Stimulated activated CD8-positive, alpha-beta memory T cell treated with anti-CD3 and anti-CD28 coated beads, Interleukin-4, amount 100 ng/mL, for 24 hours (primary cell): ENCODE results near the gene AKAP9.
A peak's percentile ranks its signal among the peaks of the same experiment; 100 is the strongest.
"Not testable (repeated sequence)": the region's sequence is repeated elsewhere in the genome, so short reads cannot be mapped to it uniquely, and the experiment has no call there.

Experiments
- DNase-seq: peaks from one replicate; pipeline ENCODE4 v3.0.0-alpha.2; 2020; ENCODE audit warnings: low read depth

Gene AKAP9

GRCh38 chr7:92064438-92065029, 123.9 kb downstream of the AKAP9 start:
- DNase-seq, result no peak

DNA sequence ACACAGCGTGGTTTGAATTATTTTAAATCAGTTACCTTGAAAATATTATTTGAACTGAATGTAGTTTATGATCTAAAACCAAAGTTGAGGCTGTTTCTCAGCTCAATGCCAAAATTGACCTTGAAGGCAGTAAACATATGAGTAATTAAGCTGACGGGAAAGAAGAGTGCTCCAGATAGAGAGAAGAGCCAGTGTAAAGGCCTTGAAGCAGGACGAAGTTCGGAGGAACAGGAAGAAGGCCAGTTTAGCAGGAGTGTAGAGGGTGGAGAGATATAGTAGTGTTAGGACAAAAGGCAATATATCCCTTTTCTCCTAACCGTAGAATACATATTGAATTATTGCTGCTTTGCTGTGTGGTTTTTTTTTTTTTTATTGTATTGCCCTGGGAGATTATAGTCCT, 130.4 kb downstream of the AKAP9 start:
- no peak for DNase-seq

GRCh38 chr7:92072121-92072520, 131.5 kb downstream of the AKAP9 start:
- no peak for DNase-seq

DNA sequence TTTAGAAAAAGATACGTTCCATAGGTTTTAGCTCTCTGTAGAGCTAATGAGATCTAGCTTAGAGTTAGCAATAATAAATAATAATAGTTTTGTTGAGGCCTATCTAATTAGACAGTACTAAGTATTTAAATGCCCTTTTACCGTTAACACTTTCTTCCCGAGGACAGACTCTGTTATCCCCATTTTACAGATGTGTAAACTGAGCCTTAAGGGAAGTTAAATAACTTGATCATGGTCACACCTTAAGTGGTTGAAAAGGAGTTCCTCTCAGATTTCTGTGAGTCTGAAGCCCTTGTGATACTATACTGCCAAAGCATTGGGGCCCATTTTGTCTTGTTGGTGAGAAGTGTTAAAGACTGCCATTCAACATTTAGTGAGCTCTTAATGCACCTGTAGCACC, 132.0 kb downstream of the AKAP9 start:
- no peak for DNase-seq

DNA sequence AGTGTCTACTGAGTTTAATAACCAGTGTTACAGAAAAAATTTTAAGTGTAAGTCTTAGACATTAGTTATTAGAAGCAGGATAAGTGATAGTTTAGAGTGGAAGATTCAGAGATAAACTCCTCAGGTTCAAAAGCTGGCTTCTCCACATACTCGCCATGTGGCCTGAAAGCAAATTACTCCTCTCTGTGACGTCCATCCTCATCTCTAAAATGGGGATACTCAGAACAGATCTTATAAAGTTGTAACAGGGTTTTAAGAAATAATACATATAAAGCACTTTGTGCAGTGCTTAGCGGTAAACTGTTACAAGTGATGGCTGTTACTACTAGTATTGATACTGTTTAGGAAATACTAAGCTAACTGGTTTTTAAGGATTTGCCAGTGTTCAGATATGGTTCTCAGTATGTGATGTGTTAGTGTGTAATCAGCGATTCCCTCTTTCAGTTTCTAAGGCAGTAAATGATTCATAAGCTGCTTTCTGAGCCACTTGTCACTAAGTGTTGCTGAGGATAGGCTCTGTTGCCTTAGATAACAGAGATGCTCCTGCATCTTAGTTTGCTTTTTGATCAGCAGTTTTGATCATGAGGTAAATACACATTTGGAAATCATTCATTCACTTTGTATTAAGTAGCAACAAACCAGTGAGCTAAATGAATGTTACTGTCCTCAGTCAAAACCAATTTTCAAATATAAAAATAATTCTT, 134.9 kb downstream of the AKAP9 start:
- DNase-seq, result no peak

DNA sequence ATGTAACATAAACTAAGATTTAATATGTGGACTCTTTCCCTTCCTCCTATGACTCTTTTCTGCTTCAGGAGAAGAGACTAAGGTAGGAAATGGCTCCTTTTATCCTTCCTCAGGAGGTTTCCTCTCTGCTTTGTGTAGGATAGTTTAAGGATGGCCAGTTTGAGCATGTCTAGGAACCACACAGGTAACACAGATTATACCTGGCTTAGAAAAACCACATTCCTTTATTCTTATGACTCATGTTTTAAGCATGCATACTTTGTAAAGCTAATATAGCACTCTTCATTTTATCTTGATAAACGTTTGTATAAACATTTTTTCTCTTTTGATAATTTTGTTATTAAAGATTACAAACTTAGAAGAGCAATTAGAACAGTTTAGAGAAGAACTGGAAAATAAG, 135.8 kb downstream of the AKAP9 start:
- no peak for DNase-seq

DNA sequence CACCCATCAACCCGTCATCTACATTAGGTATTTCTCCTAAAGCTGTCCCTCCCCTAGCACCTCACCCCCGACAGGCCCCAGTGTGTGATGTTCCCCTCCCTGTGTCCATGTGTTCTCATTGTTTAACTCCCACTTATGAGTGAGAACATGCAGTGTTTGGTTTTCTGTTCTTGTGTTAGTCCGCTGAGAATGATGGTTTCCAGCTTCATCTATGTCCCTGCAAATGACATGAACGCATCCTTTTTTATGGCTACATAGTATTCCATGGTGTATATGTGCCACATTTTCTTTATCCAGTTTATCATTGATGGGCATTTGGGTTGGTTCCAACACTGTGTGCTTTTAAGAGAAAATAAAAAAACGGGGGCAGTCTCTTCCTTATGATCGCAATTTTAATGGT, 143.3 kb downstream of the AKAP9 start:
- DNase-seq, result not testable (repeated sequence)

DNA sequence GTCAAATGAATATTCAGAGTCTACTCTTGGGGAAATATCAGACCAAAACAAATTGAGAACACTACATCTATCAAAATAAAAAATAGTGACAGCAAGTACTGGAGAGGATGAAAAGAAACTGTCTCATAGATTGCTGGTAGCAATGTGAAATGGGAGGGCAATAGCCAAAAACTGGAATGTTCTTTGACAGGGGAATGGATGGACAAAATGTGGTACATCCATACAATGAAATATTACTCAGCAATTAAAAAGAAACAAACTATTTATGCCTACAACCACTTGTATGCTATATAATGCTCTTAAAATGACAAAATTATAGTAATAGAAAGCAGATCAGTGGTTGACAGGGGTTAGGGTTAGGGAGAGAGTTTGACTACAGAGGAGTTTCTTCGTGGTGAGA, 147.6 kb downstream of the AKAP9 start:
- DNase-seq, result no peak

- DNase-seq, result no peak
These were observed 151.5 kb downstream of the AKAP9 start for GRCh38 chr7:92092210-92092609.

DNA sequence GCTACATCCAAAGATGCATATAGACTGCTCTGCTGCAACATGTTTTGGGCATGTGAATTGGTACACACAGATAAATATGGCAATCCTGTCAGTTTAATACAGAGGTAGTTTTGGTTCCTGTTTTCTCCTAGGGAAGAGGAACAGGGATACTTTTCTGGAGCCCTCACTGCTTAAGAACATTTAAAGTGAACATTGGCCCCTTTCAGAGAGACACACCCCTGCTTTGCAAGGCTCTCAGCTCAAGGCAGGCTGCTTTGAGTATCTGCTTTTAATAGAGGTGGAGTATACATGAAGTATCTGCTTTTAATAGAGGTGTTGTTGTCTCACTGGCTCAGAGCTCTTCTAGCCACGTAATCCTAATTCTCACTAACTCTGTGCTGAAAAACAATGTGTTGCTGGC, 154.7 kb downstream of the AKAP9 start:
- no peak for DNase-seq

DNA sequence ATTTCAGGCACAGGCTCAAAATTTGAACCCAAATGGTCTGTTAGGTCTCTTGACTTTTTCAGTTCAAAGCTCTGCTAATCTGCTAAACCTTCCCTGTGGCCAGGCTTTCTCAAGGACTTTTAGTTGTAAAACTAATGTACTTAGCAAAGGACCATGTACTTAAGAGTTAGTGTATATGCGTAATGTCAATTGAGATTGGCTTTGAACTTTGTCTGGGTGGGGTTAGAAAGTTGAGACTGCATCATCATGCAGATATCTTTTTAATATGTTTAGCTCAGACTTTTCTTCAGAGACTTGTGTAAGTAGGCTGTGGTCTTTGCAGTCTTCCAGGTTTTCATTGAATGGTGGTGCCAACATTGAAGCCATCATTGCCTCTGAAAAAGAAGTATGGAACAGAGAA, 159.9 kb downstream of the AKAP9 start:
- no peak for DNase-seq

- not testable (repeated sequence) for DNase-seq
These were observed 162.2 kb downstream of the AKAP9 start for GRCh38 chr7:92102862-92103261.

GRCh38 chr7:92108821-92109220, 168.2 kb downstream of the AKAP9 start:
- no peak for DNase-seq

GRCh38 chr7:92110857-92111256, 170.2 kb downstream of the AKAP9 start:
- DNase-seq, result no peak

DNA sequence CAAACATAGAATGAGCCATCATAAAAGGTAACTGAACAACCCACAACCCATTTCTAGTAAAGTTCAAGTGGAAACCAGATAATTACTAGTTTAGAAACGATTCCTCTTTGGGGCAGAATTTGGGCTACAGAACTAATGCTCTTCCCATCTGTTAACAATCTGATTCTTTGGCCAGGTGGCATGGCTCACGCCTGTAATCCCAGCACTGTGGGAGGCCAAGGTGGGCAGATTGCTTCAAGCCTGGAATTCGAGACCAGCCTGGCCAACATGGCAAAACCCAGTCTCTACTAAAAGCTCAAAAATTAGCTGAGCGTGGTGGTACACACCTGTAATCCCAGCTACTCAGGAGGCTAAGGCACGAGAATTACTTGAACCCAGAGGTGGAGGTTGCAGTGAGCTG, 175.2 kb downstream of the AKAP9 start:
- no peak for DNase-seq

GRCh38 chr7:92116949-92117348, 176.3 kb downstream of the AKAP9 start:
- DNase-seq, result no peak

- no peak for DNase-seq
These were observed 178.6 kb downstream of the AKAP9 start for GRCh38 chr7:92119213-92119759.

DNA sequence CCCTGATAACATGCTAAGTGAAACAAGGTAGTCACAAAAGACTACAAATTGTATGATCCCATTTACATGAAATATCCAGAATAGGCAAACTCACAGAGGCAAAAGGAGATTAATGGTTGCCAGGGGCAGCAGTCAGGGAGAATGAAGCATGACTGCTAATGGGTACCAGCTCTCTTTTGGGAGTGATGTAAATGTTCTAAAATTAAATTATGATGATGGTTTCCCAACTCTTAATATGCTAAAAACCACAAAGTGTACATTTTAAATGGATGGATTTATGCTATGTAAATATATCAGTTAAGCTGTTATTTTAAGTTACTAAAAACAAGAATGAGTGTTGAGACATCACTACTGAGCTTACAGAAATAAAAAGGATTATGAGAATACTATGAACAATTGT, 181.0 kb downstream of the AKAP9 start:
- no peak for DNase-seq

DNA sequence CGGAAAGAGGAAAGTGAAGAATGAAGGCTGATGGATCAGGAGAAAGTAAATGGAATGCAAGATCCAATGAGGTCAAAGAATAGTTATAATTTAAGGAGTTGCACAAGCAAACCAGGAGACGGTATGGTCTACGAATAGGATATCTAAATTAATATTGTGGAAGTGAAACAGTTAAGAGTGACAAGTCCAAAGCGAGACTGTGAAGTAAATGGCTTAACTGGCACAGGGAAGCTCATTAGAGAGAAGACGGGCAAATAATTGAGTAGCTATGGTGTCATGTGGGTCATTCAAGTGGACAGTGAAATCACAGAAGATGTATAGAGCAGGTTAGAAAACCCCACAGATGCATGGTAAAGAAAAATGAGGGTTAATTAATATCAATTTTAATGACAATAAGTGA, 190.4 kb downstream of the AKAP9 start:
- DNase-seq, result no peak

- no peak for DNase-seq
These were observed 191.2 kb downstream of the AKAP9 start for GRCh38 chr7:92131764-92132330.

DNA sequence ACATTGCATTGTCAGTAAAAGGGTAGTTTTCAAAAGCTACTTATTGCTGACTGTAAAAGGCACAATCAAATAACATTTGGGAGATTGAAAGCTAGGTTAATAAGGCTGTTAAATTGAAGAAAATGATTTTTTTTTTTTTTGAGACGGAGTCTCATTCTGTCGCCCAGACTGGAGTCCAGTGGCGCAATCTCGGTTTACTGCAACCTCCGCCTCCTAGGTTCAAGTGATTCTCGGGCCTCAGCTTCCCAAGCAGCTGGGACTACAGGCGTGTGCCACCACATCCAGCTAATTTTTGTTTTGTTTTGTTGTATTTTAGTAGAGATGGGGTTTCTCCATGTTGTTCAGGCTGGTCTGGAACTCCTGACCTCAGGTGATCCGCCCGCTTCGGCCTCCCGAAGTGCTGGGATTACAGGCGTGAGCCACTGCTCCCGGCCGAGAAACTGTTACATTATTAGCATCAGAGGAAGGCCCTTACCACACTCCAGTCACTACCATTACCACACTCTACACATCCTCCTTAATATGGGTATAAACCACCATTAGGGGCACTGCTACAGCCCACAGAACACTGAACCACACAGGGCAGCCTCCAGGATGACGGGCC, 192.6 kb downstream of the AKAP9 start:
- no peak for DNase-seq

DNA sequence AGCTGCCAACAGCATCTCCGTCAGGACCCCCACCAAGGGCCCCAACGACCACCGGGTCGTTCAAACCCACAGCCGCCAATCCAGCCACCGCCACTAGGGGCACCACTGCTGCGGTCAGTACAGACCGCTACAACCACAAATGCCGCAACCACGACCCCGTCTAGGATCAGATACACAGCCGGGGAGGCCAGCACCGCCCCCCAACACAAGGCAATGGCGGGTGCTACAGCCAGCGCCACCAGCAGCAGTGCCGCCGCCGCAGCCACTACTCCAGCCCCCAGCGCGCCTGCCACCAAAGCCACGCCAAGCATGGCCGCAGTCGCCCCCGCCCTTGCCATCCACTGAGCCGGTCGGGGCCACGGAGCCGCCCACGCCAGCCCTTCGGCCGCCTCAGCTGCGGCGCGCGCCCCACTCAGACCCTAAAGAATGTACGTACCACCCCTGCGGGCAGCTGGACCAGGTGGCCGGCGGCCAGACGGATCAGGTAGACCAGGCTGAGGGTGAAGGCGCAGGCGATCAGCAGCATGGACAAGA, 193.1 kb downstream of the AKAP9 start:
- peak; percentile 45 for DNase-seq
